Measurements from ENCODE around the gene MYZAP. TPM values are rescaled to one million over a fixed set of nuclear protein-coding genes. Genes with fewer than 3 reads are reported as not detected.

Gene MYZAP
- total and polyA plus RNA-seq, 10 of the 15 experiments (the other 5 are each of a cell fraction or from before 2014, with no cell fraction given): not detected

DNA sequence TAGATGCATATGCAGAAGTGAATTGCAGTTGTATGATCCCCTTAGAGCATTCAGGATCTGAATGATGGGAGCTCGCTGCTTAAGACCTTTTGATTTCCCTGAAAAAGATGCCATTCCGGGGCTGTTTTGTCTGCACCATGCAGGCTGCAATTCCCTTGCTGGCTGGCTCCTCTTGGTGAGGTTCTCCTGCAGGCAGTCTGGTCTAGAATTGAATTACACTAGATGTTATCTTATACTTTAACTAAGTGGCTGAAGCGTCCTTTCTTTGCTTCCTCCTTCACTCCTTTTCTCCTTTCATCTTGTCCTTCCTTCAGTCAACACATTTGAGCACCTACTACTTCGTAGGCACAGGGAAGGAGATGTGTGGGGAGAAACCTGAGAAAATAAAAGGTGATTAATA, 18.6 kb upstream of the MYZAP start:
- Histone ChIP-seq H3K9ac (ENCODE audit: control insufficient read depth, insufficient read depth, low read length) (no peak overlapping the region), H3K4me2 (ENCODE audit: control insufficient read depth, insufficient read depth) (no peak overlapping the region), H4K20me1 (ENCODE audit: control insufficient read depth, insufficient read depth) (no peaks in the 10 kb centered on the region), H2AFZ (ENCODE audit: control insufficient read depth, low read depth, low read length) (no peak overlapping the region), H3K27ac (ENCODE audit: control insufficient read depth, insufficient read depth) (no peak overlapping the region), H3K79me2 (ENCODE audit: control insufficient read depth, insufficient read depth, low read length) (no peaks in the 10 kb centered on the region), H3K4me3 (no peak overlapping the region), H3K27me3 (replicated peaks in 1 of 2; ENCODE audit: control insufficient read depth in 2 of 2, insufficient read depth in 2 of 2, low read length in 1 of 2) (no peaks in the 10 kb centered on the region; a peak in 1 of 4 replicates), H3K4me1 (ENCODE audit: control insufficient read depth, insufficient read depth, low read length) (no peaks in the 10 kb centered on the region), H3K36me3 (ENCODE audit: control insufficient read depth in 2 of 2, insufficient read depth in 2 of 2, low read length in 1 of 2) (no peaks in the 10 kb centered on the region), H3K9me3 (replicated peaks; ENCODE audit: control insufficient read depth, insufficient read depth, low read length) (no peaks in the 10 kb centered on the region)
- in situ Hi-C loops (cut with MboI) (no loop called here), intact Hi-C loops (cut with micrococcal nuclease; ENCODE audit: unreplicated experiment) (no loop called here)
- 3% methylated on average over 4 of the region's 4 CpGs for WGBS (ENCODE audit: insufficient coverage, insufficient replicate concordance, low lambda C conversion rate, missing lambda C conversion rate)
- ChIA-PET CTCF (no interaction called here), RAD21 (ENCODE audit: unreplicated experiment) (no interaction called here), POLR2A (interaction anchor here (0.6 kb wide), 1 partner anchor 947 kb away, joined by 3 read pairs; no protein-coding TSS in a partner anchor), SMC1A (ENCODE audit: uncharacterized antibody, unreplicated experiment) (no interaction called here)
- no peak for DNase-seq (ENCODE audit: low read depth, low spot score)
- BruUV-seq (replicated peaks): no TSS peak
- FAIRE-seq: no peak
- no peak for TF ChIP-seq POLR2AphosphoS5 (IDR thresholded peaks at IDR 0.05; ENCODE audit: low read length)
- no peak for TF ChIP-seq NFXL1 (IDR thresholded peaks at IDR 0.05; ENCODE audit: borderline replicate concordance)
- no peak for TF ChIP-seq TAF1 (IDR thresholded peaks at IDR 0.05; ENCODE audit: borderline replicate concordance, low read depth, low read length)
- TF ChIP-seq CREM (IDR thresholded peaks at IDR 0.05; ENCODE audit: low read depth): no peak
- no peak for ATAC-seq

DNA sequence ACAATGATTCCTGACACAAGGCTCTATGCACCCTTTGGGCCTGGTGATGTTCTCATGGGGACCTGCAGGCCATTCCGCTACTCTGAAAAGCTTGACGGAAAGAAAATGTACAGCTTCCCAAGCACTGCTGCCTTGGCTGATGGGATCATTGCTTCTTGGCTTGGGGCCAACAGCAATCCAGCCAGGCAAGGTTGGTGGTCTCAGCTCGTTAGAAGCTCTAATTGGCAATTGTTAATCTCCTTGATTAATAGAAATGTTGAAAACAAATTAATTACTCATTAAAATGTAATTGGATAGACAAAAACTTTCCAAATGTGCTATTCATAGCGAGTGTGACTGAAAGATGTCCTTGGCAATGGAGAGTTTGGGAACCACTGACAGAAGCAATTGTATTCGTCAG, 16.3 kb upstream of the MYZAP start:
- H4K20me1 ChIP-seq (ENCODE audit: control insufficient read depth, insufficient read depth): no peaks in the 10 kb centered on the region
- H3K4me1 ChIP-seq (ENCODE audit: control insufficient read depth, insufficient read depth, low read length): no peaks in the 10 kb centered on the region
- H2AFZ ChIP-seq (ENCODE audit: control insufficient read depth, low read depth, low read length): no peak overlapping the region
- in situ Hi-C loops (cut with MboI) (no loop called here), intact Hi-C loops (cut with micrococcal nuclease; ENCODE audit: unreplicated experiment) (no loop called here)
- no peak for FAIRE-seq
- BruUV-seq (replicated peaks): no TSS peak
- DNase-seq (ENCODE audit: low read depth, low spot score): no peak
- no peak overlapping the region for H3K4me2 ChIP-seq (ENCODE audit: control insufficient read depth, insufficient read depth)
- 47% methylated on average over 5 of the region's 5 CpGs for WGBS (ENCODE audit: insufficient coverage, insufficient replicate concordance, low lambda C conversion rate, missing lambda C conversion rate)
- no peak overlapping the region for H3K9ac ChIP-seq (ENCODE audit: control insufficient read depth, insufficient read depth, low read length)
- CTCF ChIA-PET: interaction anchor here (1.4 kb wide), 1 partner anchor 15 kb away, joined by 3 read pairs; no protein-coding TSS in a partner anchor
- no peak overlapping the region for H3K27ac ChIP-seq (ENCODE audit: control insufficient read depth, insufficient read depth)
- H3K36me3 ChIP-seq (ENCODE audit: control insufficient read depth in 2 of 2, insufficient read depth in 2 of 2, low read length in 1 of 2): no peaks in the 10 kb centered on the region
- RAD21 ChIA-PET (ENCODE audit: unreplicated experiment): interaction anchor here (1.3 kb wide), 1 partner anchor 14 kb away, joined by 3 read pairs; no protein-coding TSS in a partner anchor
- POLR2A ChIA-PET: no interaction called here
- H3K9me3 ChIP-seq (replicated peaks; ENCODE audit: control insufficient read depth, insufficient read depth, low read length): no peaks in the 10 kb centered on the region
- H3K79me2 ChIP-seq (ENCODE audit: control insufficient read depth, insufficient read depth, low read length): no peaks in the 10 kb centered on the region
- ATAC-seq: no peak
- H3K27me3 ChIP-seq (replicated peaks in 1 of 2; ENCODE audit: control insufficient read depth in 2 of 2, insufficient read depth in 2 of 2, low read length in 1 of 2): no peaks in the 10 kb centered on the region; a peak in 1 of 4 replicates
- no peak overlapping the region for H3K4me3 ChIP-seq
- SMC1A ChIA-PET (ENCODE audit: uncharacterized antibody, unreplicated experiment): no interaction called here
- TF ChIP-seq RBBP5 (conservative IDR thresholded peaks at IDR 0.05): no peak
- TF ChIP-seq SREBF1 (IDR thresholded peaks at IDR 0.05; ENCODE audit: low read length): no peak
- TF ChIP-seq, protein P1, sequence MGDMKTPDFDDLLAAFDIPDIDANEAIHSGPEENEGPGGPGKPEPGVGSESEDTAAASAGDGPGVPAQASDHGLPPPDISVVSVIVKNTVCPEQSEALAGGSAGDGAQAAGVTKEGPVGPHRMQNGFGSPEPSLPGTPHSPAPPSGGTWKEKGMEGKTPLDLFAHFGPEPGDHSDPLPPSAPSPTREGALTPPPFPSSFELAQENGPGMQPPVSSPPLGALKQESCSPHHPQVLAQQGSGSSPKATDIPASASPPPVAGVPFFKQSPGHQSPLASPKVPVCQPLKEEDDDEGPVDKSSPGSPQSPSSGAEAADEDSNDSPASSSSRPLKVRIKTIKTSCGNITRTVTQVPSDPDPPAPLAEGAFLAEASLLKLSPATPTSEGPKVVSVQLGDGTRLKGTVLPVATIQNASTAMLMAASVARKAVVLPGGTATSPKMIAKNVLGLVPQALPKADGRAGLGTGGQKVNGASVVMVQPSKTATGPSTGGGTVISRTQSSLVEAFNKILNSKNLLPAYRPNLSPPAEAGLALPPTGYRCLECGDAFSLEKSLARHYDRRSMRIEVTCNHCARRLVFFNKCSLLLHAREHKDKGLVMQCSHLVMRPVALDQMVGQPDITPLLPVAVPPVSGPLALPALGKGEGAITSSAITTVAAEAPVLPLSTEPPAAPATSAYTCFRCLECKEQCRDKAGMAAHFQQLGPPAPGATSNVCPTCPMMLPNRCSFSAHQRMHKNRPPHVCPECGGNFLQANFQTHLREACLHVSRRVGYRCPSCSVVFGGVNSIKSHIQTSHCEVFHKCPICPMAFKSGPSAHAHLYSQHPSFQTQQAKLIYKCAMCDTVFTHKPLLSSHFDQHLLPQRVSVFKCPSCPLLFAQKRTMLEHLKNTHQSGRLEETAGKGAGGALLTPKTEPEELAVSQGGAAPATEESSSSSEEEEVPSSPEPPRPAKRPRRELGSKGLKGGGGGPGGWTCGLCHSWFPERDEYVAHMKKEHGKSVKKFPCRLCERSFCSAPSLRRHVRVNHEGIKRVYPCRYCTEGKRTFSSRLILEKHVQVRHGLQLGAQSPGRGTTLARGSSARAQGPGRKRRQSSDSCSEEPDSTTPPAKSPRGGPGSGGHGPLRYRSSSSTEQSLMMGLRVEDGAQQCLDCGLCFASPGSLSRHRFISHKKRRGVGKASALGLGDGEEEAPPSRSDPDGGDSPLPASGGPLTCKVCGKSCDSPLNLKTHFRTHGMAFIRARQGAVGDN (IDR thresholded peaks at IDR 0.05): no peak
- no peak for TF ChIP-seq NBN (IDR thresholded peaks at IDR 0.05)
- TF ChIP-seq RFX5 (IDR thresholded peaks at IDR 0.05; ENCODE audit: low read depth, low read length): no peak
- TF ChIP-seq KLF5 (IDR thresholded peaks at IDR 0.05; ENCODE audit: partially characterized antibody): no peak
- TF ChIP-seq, protein P2, sequence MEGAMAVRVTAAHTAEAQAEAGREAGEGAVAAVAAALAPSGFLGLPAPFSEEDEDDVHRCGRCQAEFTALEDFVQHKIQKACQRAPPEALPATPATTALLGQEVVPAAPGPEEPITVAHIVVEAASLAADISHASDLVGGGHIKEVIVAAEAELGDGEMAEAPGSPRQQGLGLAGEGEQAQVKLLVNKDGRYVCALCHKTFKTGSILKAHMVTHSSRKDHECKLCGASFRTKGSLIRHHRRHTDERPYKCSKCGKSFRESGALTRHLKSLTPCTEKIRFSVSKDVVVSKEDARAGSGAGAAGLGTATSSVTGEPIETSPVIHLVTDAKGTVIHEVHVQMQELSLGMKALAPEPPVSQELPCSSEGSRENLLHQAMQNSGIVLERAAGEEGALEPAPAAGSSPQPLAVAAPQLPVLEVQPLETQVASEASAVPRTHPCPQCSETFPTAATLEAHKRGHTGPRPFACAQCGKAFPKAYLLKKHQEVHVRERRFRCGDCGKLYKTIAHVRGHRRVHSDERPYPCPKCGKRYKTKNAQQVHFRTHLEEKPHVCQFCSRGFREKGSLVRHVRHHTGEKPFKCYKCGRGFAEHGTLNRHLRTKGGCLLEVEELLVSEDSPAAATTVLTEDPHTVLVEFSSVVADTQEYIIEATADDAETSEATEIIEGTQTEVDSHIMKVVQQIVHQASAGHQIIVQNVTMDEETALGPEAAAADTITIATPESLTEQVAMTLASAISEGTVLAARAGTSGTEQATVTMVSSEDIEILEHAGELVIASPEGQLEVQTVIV (IDR thresholded peaks at IDR 0.05; ENCODE audit: borderline replicate concordance, partially characterized antibody): no peak
- TF ChIP-seq SPI1 (IDR thresholded peaks at IDR 0.05; ENCODE audit: borderline replicate concordance, insufficient read depth, low read depth, low read length): no peak
- TF ChIP-seq MXI1 (IDR thresholded peaks at IDR 0.05; ENCODE audit: low read depth, low read length): no peak
- TF ChIP-seq NR2C1 (IDR thresholded peaks at IDR 0.05): no peak

Data from GM12878 (cell line).